Activated T-cell treated with anti-CD3 and anti-CD28 coated beads, Interleukin-2, amount 50 U/mL, for 48 hours (primary cell): ENCODE results near the gene SLC25A24.
"Not testable (repeated sequence)": the region's sequence is repeated elsewhere in the genome, so short reads cannot be mapped to it uniquely, and the experiment has no call there.

Experiments used
- DNase-seq, 2 experiments: peaks; one replicate each; pipeline ENCODE4 v3.0.0-alpha.2; 2020

SLC25A24 gene

GRCh38 chr1:108194051-108194450, 6.1 kb downstream of the SLC25A24 start:
- DNase-seq = no peak

GRCh38 chr1:108193333-108193732, 6.8 kb downstream of the SLC25A24 start:
- no peak for DNase-seq

DNA sequence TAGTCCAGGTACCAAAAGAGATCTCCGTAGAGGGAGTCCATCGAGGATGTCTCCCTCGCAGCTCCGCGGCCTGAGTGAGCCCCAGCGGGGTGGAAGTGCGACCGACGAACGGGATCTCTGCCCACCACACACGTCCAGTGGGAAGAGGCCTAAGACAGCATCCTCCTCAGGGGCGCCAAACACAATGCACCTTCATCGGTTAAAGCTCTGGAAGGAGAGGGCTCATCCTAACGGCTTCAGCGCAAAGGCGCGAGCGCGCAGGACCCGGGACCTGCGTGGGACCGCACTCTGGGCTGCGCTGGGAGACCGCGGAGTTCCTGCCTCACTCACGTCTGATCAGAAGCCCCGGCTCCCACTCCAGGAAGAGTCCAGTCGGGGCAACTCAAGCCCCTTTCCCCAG, 7.6 kb downstream of the SLC25A24 start:
- no peak for DNase-seq

DNA sequence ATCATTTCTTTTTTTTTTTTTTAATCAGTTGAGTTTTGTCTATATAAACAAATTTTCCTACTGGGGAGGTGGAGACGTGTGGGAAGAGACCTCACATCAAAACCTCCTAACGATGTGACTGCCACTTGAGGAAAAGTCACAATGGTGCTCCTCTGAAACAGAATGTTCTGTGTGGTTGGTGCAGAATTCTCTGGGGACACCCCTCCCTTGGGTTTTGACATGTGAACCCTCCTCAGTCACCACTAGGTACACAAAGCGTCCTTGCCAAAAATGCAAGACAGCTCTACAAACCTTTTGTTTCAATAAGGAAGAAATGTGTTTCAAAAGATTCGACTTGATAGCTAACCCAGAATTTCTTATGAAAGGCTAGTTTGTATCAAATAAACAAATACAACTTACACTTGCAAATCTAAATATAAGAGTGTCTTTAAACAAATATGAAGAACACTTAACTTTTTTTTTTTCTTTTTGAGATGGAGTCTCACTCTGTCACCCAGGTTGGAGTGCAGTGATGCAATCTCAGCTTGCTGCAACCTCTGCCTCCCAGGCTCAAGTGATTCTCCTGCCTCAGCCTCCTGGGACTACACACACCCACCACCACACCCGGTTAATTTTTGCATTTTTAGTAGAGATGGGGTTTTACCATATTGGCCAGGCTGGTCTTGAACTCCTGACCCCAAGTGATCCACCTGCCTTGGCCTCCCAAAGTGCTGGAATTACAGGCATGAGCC, 9.3 kb downstream of the SLC25A24 start:
- DNase-seq = no peak

- DNase-seq = no peak
Observed at GRCh38 chr1:108190001-108190634, 10.0 kb downstream of the SLC25A24 start.

DNA sequence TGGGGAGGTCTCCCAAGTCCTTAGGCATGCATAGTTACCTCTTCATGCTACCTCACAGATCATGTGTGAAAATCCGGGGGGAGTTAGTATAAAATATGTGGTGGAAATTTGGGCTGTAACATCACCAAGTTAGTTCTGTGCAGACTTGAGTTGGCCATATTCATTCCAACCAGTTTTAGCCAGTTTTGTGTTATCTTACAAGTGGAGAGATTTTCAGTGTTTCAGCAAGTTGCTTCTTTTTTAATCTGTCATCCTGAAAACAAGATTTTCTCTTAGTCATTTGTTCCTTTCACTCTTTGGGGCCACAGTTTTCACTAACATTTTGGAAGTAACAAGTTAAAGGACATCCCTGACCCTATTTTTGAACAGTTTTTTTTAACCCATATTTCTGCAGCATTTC, 11.3 kb downstream of the SLC25A24 start:
- no peak for DNase-seq

DNA sequence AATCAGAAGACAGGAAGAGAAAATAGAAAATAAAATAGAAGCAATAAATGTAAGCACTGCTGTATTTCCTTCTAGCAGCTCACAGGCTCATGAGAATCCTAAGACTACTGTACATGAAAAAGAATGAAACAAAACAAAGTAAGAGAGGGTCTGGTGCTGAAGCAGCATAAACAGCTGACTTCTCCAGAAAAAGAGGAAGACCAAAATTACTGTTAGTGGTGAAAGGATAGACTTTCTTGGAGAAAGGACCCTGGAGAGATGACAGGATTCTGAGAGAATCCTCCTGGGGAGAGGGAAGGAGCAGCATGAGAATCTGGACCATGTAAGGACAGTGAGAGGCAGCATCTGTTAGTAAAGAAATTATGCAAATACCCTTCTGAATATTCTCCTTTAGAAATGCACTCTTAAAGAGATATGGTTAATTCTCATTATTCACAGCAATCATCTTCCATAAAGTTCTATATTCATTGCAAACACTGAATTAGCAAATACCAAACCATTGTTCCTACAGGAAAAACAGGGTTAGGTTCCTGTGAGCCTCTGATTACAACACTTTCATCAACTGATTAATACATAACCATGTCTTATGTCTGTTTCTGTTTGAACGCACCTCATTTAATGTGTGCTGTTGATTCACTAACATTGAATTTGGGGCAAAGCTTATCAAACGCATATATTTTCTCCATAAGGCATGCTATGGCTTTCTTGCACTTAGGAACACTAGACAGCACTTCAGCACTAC, 17.0 kb downstream of the SLC25A24 start:
- no peak for DNase-seq

DNA sequence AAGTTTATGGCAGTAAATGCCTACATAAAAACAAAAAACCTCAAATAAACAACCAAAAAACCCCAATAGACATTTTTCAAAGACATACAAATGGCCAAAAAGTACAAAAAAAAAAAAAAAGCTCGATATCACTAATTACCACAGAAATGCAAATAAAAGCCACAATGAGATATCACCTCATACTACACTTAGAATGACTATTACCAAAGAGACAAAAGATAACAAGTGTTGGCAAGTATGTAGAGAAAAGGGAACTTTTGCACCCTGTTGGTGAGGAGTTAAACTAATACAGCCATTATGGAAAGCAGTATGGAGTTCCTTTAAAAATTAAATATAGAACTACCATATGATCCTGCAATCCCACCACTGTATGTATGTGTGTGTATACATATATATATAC, 21.1 kb downstream of the SLC25A24 start:
- no peak for DNase-seq

GRCh38 chr1:108162409-108162808, 37.7 kb downstream of the SLC25A24 start:
- not testable (repeated sequence) for DNase-seq

- not testable (repeated sequence) for DNase-seq
Observed at GRCh38 chr1:108159951-108160350, 40.2 kb downstream of the SLC25A24 start.

DNA sequence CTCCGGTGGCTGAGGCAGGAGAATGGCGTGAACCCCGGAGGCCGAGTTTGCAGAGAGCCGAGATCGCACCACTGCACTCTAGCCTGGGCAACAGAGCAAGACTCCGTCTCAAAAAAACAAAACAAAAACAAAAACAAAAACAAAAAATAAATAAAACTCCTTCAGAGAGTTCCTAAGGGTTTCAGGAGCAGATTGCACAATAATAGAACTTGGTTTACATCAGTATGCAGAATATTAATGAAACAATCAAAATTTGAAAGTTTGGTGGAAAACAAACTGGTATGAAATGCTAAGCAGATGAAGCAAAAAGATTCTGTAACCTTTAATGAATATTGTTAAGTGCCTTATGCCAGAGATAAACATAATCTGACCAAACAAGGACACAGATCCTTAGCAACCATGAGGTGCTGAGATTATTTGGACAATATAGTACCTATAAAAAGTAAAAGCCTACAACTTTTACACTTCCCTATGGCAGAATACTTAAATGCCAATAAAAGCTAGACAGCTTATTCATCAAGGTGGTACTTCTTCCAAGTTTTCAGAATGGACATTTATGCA, 41.2 kb downstream of the SLC25A24 start:
- no peak for DNase-seq

DNA sequence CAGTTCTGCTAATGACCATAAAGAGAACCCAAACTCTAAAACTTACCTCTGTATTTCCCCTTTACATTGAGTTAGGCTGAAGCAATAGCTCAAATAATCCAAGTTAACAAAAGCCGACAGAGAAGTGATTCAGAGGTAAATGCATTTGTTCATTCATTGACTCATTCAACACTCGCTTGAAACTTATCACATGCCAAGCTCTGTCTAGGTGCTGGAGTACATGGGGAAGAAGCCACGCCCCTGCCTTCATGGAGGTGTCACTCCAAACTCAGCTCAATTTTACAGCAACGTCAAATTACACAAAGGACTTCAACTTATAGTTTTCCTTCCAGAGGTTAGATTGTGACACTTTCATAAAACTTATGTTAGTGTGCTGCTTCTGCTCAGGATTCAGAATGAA, 45.8 kb downstream of the SLC25A24 start:
- no peak for DNase-seq

DNA sequence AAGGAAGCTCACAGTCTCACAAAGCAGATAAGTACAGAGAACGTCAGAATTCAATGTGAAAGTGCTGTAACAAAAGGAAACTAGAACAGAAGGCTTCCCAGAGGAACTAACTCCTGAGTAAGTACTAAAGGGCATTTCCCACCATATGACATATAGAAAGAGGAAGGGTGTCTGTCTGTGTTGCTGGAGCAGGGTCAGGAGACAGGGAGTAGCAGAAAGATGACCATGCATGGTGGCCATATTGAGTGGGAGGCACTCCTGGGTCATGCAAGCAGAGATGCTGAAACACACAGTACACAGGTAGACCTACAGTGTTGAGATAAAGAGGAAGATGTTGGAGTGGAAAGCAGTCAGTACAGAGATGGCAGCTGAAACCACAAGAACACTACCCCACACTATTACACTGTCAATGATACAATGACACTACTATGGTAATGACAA, 47.3 kb downstream of the SLC25A24 start:
- DNase-seq = no peak

- no peak for DNase-seq
Observed at GRCh38 chr1:108151548-108151947, 48.6 kb downstream of the SLC25A24 start.

- DNase-seq = no peak
Observed at GRCh38 chr1:108149796-108150467, 50.2 kb downstream of the SLC25A24 start.

- DNase-seq = not testable (repeated sequence)
Observed at GRCh38 chr1:108144569-108144968, 55.6 kb downstream of the SLC25A24 start.

DNA sequence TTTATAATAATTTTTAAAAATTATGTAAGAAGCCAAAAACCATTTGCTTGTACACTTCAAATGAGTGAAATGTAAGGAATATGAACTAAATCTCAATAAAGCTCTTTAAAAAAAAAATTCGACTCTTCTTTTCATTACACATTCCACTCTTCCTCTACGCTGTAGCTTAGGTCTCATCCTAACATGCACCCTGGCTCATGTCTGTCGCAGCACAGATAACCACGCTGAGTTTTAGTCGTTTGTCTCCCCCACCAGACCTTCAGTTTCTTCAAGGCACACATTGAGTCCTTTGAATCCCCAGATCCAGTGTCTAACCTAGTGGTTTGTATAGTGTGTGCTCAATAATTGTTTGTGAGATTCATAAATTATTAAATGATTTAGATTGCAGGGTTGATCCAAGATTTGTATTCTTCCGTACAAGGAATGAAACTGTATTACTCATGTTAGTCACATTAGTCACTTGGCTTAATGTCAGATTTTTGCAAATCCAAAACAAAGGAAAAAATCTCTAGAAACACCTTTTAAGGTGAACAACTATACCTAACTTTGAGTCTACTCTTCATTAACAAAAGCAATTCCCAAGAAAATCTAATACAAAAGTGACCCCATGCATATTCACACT, 57.3 kb downstream of the SLC25A24 start:
- DNase-seq = no peak

- no peak for DNase-seq
Observed at GRCh38 chr1:108142258-108142657, 57.9 kb downstream of the SLC25A24 start.

DNA sequence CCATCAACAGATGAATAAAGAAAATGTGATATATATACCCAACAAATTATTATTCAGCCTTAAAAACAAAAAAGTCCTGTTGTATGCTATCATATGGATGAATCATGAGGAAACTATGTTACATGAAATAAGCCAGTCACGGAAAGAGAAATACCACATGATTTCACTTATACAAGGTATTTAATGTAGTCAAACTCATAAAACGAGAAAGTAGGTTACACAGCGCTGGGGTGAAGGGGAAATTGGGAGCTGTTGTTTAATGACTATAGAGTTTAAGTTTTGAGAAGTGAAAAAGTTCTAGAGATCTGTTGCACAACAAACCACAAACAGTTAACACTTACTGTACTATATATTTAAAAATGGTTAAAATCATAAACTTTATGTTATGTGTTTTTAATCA, 58.5 kb downstream of the SLC25A24 start:
- DNase-seq = no peak

DNA sequence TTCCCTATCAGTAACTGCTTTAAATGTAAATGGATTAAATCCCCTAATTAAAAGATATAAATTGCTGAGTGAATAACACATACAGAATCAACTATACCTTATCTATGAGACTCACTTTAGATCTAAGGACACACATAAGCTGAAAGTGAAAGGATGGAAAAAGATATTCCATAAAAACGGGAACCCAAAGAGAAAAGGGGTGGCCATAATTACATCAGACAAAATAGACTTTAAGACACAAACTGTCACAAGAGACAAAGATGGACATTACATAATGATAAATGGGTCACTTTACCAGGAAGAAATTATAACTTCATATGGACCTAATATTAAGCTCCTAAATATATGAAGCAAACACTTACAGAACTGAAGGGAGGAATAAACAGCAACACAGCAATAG, 59.2 kb downstream of the SLC25A24 start:
- no peak for DNase-seq

- no peak for DNase-seq
Observed at GRCh38 chr1:108140177-108140576, 60.0 kb downstream of the SLC25A24 start.

GRCh38 chr1:108139555-108139954, 60.6 kb downstream of the SLC25A24 start:
- DNase-seq = not testable (repeated sequence)
